Nephron (organoid): ENCODE measurements around the gene RHOBTB1.

Experiments
- H3K27ac Mint-ChIP-seq, 3 experiments: 2 replicates each; pipeline ENCODE4 v1.8.0; 2020; ENCODE audit warnings: mixed read lengths in 3 of 3, mild to moderate bottlenecking in 2 of 3, moderate library complexity in 1 of 3
- H3K27me3 Mint-ChIP-seq: 2 replicates; pipeline ENCODE4 v1.8.0; 2021; ENCODE audit warnings: low read depth, mild to moderate bottlenecking, moderate library complexity, mixed read lengths
- H3K36me3 Mint-ChIP-seq: 2 replicates; pipeline ENCODE4 v1.8.0; 2020; ENCODE audit warnings: low read depth, mixed read lengths
- H3K4me1 Mint-ChIP-seq: 2 replicates; pipeline ENCODE4 v1.8.0; 2020; ENCODE audit warnings: mixed read lengths
- H3K4me3 Mint-ChIP-seq, 3 experiments: 2 replicates each; pipeline ENCODE4 v1.8.0; 2020; ENCODE audit warnings: mild to moderate bottlenecking in 3 of 3, mixed read lengths in 3 of 3, moderate library complexity in 2 of 3
- H3K9me3 Mint-ChIP-seq: 2 replicates; pipeline ENCODE4 v1.8.0; 2020; ENCODE audit warnings: mixed read lengths
- TF ChIP-seq, protein P1 (sequence below), 3 experiments: fragments of 200-600 bp; sonication (generic); IDR thresholded peaks; one replicate each; pipeline ENCODE4 v1.5.0; 2021; ENCODE audit warnings: antibody characterized with exemption in 3 of 3; ENCODE audit not compliant: unreplicated experiment in 3 of 3

RHOBTB1 gene

DNA sequence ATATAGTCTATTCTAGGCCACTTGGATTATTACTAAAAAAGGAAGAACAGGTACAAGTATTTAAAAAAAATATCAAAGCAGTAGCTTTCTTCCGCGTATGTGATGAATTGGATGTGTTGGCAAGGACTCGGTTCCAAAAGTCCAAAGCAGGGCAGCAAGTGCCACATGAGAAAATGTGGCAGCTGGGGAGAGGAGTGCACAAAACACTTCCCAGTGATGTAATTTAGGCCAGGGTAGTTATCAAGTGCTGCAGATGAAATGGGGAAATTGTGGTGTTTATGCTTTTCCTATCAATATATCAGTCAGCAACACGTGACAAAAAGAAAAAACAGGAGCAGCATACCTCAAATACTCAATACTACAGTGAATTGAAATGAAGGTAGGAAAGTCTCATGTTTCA is 7.0 kb downstream of the RHOBTB1 start:
- Mint-ChIP-seq H3K36me3 (peaks cover 67% of the 10 kb centered on the region), H3K4me3 (no peak overlapping the region), H3K27me3 (no peaks in the 10 kb centered on the region), H3K9me3 (no peaks in the 10 kb centered on the region), H3K27ac (peak overlapping the region in 1 of 3 experiments; percentile 46), H3K4me1 (peaks cover 22% of the 10 kb centered on the region)
- TF ChIP-seq, protein P1, sequence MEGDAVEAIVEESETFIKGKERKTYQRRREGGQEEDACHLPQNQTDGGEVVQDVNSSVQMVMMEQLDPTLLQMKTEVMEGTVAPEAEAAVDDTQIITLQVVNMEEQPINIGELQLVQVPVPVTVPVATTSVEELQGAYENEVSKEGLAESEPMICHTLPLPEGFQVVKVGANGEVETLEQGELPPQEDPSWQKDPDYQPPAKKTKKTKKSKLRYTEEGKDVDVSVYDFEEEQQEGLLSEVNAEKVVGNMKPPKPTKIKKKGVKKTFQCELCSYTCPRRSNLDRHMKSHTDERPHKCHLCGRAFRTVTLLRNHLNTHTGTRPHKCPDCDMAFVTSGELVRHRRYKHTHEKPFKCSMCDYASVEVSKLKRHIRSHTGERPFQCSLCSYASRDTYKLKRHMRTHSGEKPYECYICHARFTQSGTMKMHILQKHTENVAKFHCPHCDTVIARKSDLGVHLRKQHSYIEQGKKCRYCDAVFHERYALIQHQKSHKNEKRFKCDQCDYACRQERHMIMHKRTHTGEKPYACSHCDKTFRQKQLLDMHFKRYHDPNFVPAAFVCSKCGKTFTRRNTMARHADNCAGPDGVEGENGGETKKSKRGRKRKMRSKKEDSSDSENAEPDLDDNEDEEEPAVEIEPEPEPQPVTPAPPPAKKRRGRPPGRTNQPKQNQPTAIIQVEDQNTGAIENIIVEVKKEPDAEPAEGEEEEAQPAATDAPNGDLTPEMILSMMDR (IDR thresholded peaks at IDR 0.05; ENCODE audit: unreplicated experiment in 3 of 3), result no peak

DNA sequence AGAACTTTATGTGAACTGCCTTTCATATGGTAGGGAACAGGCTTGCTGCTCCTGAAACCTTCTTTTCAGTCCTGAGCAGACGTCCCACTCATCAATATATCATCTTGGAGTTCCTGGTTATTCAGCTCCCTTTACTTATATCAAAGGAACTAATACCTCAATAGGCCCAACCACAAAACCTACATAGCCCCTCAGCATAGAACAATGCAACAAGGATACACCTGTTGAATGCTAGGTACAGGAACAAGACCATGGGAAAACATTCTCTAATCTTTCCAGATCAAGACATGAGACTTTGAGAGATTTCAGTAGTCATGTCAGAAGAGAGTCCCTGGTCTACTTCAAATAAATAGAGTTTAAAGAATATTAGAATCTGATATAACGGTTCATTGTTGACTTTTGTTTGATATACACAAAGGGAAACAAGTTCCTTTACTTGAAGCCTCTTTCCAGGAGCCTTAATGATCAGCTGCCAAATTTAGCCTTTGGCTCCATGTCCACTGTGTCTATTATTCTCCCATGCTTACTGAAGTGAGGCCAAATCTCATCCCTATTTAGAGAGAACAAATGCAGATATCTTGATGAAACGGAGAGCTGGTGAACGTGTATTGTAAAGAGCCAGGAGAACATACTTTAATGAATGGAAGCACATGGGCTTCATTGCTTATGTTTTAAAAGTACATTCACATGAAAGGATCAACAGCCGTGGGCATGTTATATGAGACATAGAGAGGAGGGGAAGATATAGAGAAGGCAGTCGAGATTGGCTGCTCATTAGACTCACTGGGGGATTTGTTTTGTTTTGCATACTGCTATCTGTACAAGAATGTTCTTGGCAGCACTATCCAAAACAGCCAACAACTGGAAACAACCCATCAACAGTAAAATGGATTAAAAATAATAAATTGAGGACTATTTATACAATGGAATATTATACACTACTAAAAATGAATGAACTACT is 9.5 kb downstream of the RHOBTB1 start:
- TF ChIP-seq, protein P1 (IDR thresholded peaks at IDR 0.05; ENCODE audit: unreplicated experiment in 3 of 3), result no peak
- Mint-ChIP-seq H3K9me3 (no peaks in the 10 kb centered on the region), H3K27ac (peak overlapping the region in 1 of 3 experiments; percentile 0), H3K4me3 (no peak overlapping the region), H3K4me1 (peaks cover 5% of the 10 kb centered on the region), H3K36me3 (peaks cover 81% of the 10 kb centered on the region), H3K27me3 (no peaks in the 10 kb centered on the region)

DNA sequence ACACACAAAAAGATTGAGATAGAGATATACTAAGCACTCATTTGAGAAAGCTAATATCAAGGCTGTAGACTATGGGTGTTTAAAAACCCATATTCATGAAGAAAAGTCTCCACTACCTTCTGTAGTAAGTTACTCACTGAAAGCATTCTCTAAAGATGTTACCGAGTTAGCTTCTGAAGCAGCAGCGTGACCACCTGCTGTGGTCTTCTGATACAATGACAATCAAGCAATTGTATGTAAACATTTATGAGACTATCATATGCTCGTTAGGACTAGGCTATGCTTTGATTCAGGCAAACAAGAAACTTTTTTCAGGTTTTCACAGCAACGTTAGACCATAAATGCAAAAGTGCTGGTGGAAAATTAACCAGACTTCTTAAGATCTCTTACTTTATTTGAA is 11.2 kb downstream of the RHOBTB1 start:
- Mint-ChIP-seq H3K27me3 (no peaks in the 10 kb centered on the region), H3K4me3 (no peak overlapping the region), H3K9me3 (peaks cover under 1% of the 10 kb centered on the region), H3K27ac (peak overlapping the region in 1 of 3 experiments; percentile 25), H3K4me1 (peaks cover 5% of the 10 kb centered on the region), H3K36me3 (peaks cover 81% of the 10 kb centered on the region)
- TF ChIP-seq, protein P1 (IDR thresholded peaks at IDR 0.05; ENCODE audit: unreplicated experiment in 3 of 3), result no peak

DNA sequence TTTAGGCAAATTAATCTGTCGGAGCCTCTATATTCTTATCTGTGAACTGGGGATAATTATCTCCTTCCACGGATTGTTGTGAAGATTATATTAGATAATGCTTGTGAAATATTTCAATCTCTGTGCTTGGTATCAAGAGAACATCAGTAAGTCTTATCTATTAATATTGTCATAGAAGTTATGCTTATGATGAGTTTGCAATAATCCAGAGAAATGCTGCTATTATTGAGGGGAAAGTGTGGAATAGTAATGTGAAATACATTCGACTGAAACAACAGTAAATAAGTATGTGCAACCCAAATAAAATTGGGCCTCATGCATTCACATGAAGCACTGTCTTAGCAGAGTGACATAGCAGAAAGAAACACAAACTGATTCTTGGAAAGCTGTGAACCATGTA is 13.7 kb downstream of the RHOBTB1 start:
- H3K27me3 Mint-ChIP-seq, result no peaks in the 10 kb centered on the region
- H3K36me3 Mint-ChIP-seq, result peaks cover 83% of the 10 kb centered on the region
- peak overlapping the region in 1 of 3 experiments; percentile 43 for H3K27ac Mint-ChIP-seq
- H3K9me3 Mint-ChIP-seq, result peaks cover 17% of the 10 kb centered on the region
- no peak overlapping the region for H3K4me3 Mint-ChIP-seq
- TF ChIP-seq, protein P1 (IDR thresholded peaks at IDR 0.05; ENCODE audit: unreplicated experiment in 3 of 3), result no peak
- peaks cover 5% of the 10 kb centered on the region for H3K4me1 Mint-ChIP-seq

DNA sequence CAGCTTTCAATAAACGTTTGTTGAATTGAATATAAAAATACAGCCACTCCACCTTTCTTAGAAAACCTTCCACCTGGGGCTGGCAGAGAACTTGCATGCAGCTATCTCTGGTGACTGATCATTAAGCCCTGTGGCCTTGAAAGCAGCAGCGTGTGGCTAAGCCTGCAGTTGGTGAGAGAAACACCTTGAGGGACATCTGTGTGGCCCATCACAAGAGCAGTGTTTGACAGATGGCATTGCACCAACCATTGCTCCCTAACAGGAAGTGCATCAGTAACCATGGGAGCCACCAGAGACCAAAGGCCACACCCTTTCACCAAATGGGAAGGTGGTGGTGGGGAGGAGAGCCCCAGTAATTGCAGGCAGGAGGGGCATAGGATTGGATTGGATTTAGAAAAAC is 22.4 kb downstream of the RHOBTB1 start:
- H3K27ac Mint-ChIP-seq, result peak overlapping the region in 1 of 3 experiments; percentile 21
- peaks cover 86% of the 10 kb centered on the region for H3K36me3 Mint-ChIP-seq
- peaks cover 6% of the 10 kb centered on the region for H3K4me1 Mint-ChIP-seq
- no peaks in the 10 kb centered on the region for H3K27me3 Mint-ChIP-seq
- TF ChIP-seq, protein P1 (IDR thresholded peaks at IDR 0.05; ENCODE audit: unreplicated experiment in 3 of 3), result no peak
- H3K4me3 Mint-ChIP-seq, result no peak overlapping the region
- peaks cover 17% of the 10 kb centered on the region for H3K9me3 Mint-ChIP-seq
